Hematopoietic multipotent progenitor cell treated with erythropoietin and hydrocortisone succinate and interleukin-3 and kit ligand, for 15 days (in vitro differentiated cells): ENCODE data around the gene AHNAK2.
"Not testable (repeated sequence)": the region's sequence is repeated elsewhere in the genome, so short reads cannot be mapped to it uniquely, and the experiment has no call there.

Experiments used
- DNase-seq: peaks from one replicate; pipeline ENCODE4 v3.0.0-alpha.2; 2015; ENCODE audit warnings: low spot score

Gene AHNAK2

GRCh38 chr14:104925855-104926609 lies 52.1 kb downstream of the AHNAK2 start:
- no peak for DNase-seq

- no peak for DNase-seq
These were observed 52.8 kb downstream of the AHNAK2 start for GRCh38 chr14:104925214-104925854.

- DNase-seq = no peak
These were observed 53.6 kb downstream of the AHNAK2 start, which contains the start of gene PLD4 for GRCh38 chr14:104924421-104925213. PLD4 (plus strand) TSS chr14:104924879; CDS start chr14:104927141, 2,262 bp downstream.

GRCh38 chr14:104923640-104924420 lies 54.3 kb downstream of the AHNAK2 start:
- no peak for DNase-seq

- DNase-seq = no peak
These were observed 58.2 kb downstream of the AHNAK2 start for GRCh38 chr14:104919993-104920315.

- DNase-seq = not testable (repeated sequence)
These were observed 58.8 kb downstream of the AHNAK2 start for GRCh38 chr14:104919152-104919992.

GRCh38 chr14:104917993-104918392 lies 60.2 kb downstream of the AHNAK2 start:
- DNase-seq = no peak

- DNase-seq = no peak
These were observed 61.1 kb downstream of the AHNAK2 start for GRCh38 chr14:104917116-104917515.

- no peak for DNase-seq
These were observed 64.7 kb downstream of the AHNAK2 start for GRCh38 chr14:104913435-104913834.

GRCh38 chr14:104912053-104912452 lies 66.1 kb downstream of the AHNAK2 start:
- no peak for DNase-seq

- no peak for DNase-seq
These were observed 69.9 kb downstream of the AHNAK2 start for GRCh38 chr14:104908303-104908702.

GRCh38 chr14:104905579-104905933 lies 72.6 kb downstream of the AHNAK2 start:
- DNase-seq = not testable (repeated sequence)

GRCh38 chr14:104904650-104905578 lies 73.3 kb downstream of the AHNAK2 start:
- not testable (repeated sequence) for DNase-seq

GRCh38 chr14:104903990-104904389 lies 74.2 kb downstream of the AHNAK2 start:
- no peak for DNase-seq

GRCh38 chr14:104900639-104901512 lies 77.3 kb downstream of the AHNAK2 start:
- DNase-seq = no peak

GRCh38 chr14:104899781-104900180 lies 78.4 kb downstream of the AHNAK2 start:
- no peak for DNase-seq

- DNase-seq = no peak
These were observed 79.2 kb downstream of the AHNAK2 start for GRCh38 chr14:104898870-104899510.

GRCh38 chr14:104898195-104898558 lies 80.0 kb downstream of the AHNAK2 start:
- DNase-seq = no peak
